ENCODE data around the gene CDK5RAP3. TPM values are rescaled to one million over a fixed set of nuclear protein-coding genes. Genes with fewer than 3 reads are reported as not detected.

The CDK5RAP3 gene
- total RNA-seq, 1 donor from 2014 or later, result 190 TPM

GRCh38 chr17:47952171-47953021 lies 18.5 kb upstream of the CDK5RAP3 start:
- intact Hi-C loops (cut with micrococcal nuclease), result no loop called here
- no peak overlapping the region for H3K27ac Mint-ChIP-seq
- H3K9me3 Mint-ChIP-seq, result no peaks in the 10 kb centered on the region
- peaks cover 17% of the 10 kb centered on the region for H3K4me1 Mint-ChIP-seq (ENCODE audit: low read depth)
- H3K27me3 Mint-ChIP-seq (ENCODE audit: insufficient read depth), result no peaks in the 10 kb centered on the region
- DNase-seq (ENCODE audit: low spot score), result no peak
- H3K36me3 Mint-ChIP-seq (ENCODE audit: low read depth), result peaks cover 13% of the 10 kb centered on the region
- no peak overlapping the region for H3K4me3 Mint-ChIP-seq

GRCh38 chr17:47953909-47954308 lies 17.0 kb upstream of the CDK5RAP3 start:
- intact Hi-C loops (cut with micrococcal nuclease), result no loop called here
- H3K27ac Mint-ChIP-seq, result no peak overlapping the region

GRCh38 chr17:47955497-47956461 lies 15.1 kb upstream of the CDK5RAP3 start:
- Mint-ChIP-seq H3K4me1 (ENCODE audit: low read depth) (no peaks in the 10 kb centered on the region), H3K27ac (no peak overlapping the region), H3K36me3 (ENCODE audit: low read depth) (no peaks in the 10 kb centered on the region), H3K27me3 (ENCODE audit: insufficient read depth) (no peaks in the 10 kb centered on the region), H3K4me3 (no peak overlapping the region), H3K9me3 (no peaks in the 10 kb centered on the region)
- intact Hi-C loops (cut with micrococcal nuclease), result no loop called here
- DNase-seq (ENCODE audit: low spot score), result no peak

More at GRCh38 chr17:47953909-47954308, 17.0 kb upstream of the CDK5RAP3 start:
- peaks cover 7% of the 10 kb centered on the region for H3K36me3 Mint-ChIP-seq (ENCODE audit: low read depth)
- no peak overlapping the region for H3K4me3 Mint-ChIP-seq
- no peaks in the 10 kb centered on the region for H3K27me3 Mint-ChIP-seq (ENCODE audit: insufficient read depth)
- peaks cover 13% of the 10 kb centered on the region for H3K4me1 Mint-ChIP-seq (ENCODE audit: low read depth)
- DNase-seq (ENCODE audit: low spot score), result no peak
- no peaks in the 10 kb centered on the region for H3K9me3 Mint-ChIP-seq

GRCh38 chr17:47956791-47957590 lies 13.9 kb upstream of the CDK5RAP3 start:
- intact Hi-C loops (cut with micrococcal nuclease), result no loop called here
- Mint-ChIP-seq H3K36me3 (ENCODE audit: low read depth) (no peaks in the 10 kb centered on the region), H3K4me1 (ENCODE audit: low read depth) (no peaks in the 10 kb centered on the region), H3K27me3 (ENCODE audit: insufficient read depth) (peaks cover 2% of the 10 kb centered on the region), H3K9me3 (no peaks in the 10 kb centered on the region), H3K4me3 (no peak overlapping the region), H3K27ac (no peak overlapping the region)
- no peak for DNase-seq (ENCODE audit: low spot score)

- no peak within 1 kb of the TSS for H3K27ac Mint-ChIP-seq
- peaks cover 2% of the 10 kb centered on the region for H3K27me3 Mint-ChIP-seq (ENCODE audit: insufficient read depth)
- H3K9me3 Mint-ChIP-seq, result no peaks in the 10 kb centered on the region
- intact Hi-C loops (cut with micrococcal nuclease), result no loop called here
- no peaks in the 10 kb centered on the region for H3K36me3 Mint-ChIP-seq (ENCODE audit: low read depth)
- DNase-seq (ENCODE audit: low spot score), result no peak
- no peaks in the 10 kb centered on the region for H3K4me1 Mint-ChIP-seq (ENCODE audit: low read depth)
- no peak within 1 kb of the TSS for H3K4me3 Mint-ChIP-seq
Measured at GRCh38 chr17:47957591-47958490, 13.1 kb upstream of the CDK5RAP3 start, which contains the start of gene PRR15L. PRR15L (minus strand) TSS chr17:47957883; CDS start chr17:47953234, 4,649 bp downstream.

- H3K36me3 Mint-ChIP-seq (ENCODE audit: low read depth), result no peaks in the 10 kb centered on the region
- intact Hi-C loops (cut with micrococcal nuclease), result no loop called here
- peaks cover 3% of the 10 kb centered on the region for H3K27me3 Mint-ChIP-seq (ENCODE audit: insufficient read depth)
- no peaks in the 10 kb centered on the region for H3K9me3 Mint-ChIP-seq
- no peak overlapping the region for H3K27ac Mint-ChIP-seq
- H3K4me3 Mint-ChIP-seq, result no peak overlapping the region
- no peak for DNase-seq (ENCODE audit: low spot score)
- H3K4me1 Mint-ChIP-seq (ENCODE audit: low read depth), result no peaks in the 10 kb centered on the region
Measured at GRCh38 chr17:47959825-47960655, 10.9 kb upstream of the CDK5RAP3 start.

GRCh38 chr17:47961406-47961805 lies 9.5 kb upstream of the CDK5RAP3 start:
- Mint-ChIP-seq H3K4me1 (ENCODE audit: low read depth) (no peaks in the 10 kb centered on the region), H3K36me3 (ENCODE audit: low read depth) (no peaks in the 10 kb centered on the region), H3K27ac (no peak overlapping the region), H3K9me3 (no peaks in the 10 kb centered on the region), H3K4me3 (no peak overlapping the region), H3K27me3 (ENCODE audit: insufficient read depth) (peaks cover 9% of the 10 kb centered on the region)
- no peak for DNase-seq (ENCODE audit: low spot score)
- intact Hi-C loops (cut with micrococcal nuclease), result no loop called here

- H3K36me3 Mint-ChIP-seq (ENCODE audit: low read depth), result no peaks in the 10 kb centered on the region
- H3K27me3 Mint-ChIP-seq (ENCODE audit: insufficient read depth), result peaks cover 9% of the 10 kb centered on the region
- DNase-seq (ENCODE audit: low spot score), result no peak
- H3K9me3 Mint-ChIP-seq, result no peaks in the 10 kb centered on the region
- H3K4me3 Mint-ChIP-seq, result no peak overlapping the region
- H3K27ac Mint-ChIP-seq, result no peak overlapping the region
- intact Hi-C loops (cut with micrococcal nuclease), result no loop called here
- H3K4me1 Mint-ChIP-seq (ENCODE audit: low read depth), result no peaks in the 10 kb centered on the region
Measured at GRCh38 chr17:47962901-47963300, 8.0 kb upstream of the CDK5RAP3 start.

GRCh38 chr17:47964856-47965255 lies 6.1 kb upstream of the CDK5RAP3 start:
- H3K4me3 Mint-ChIP-seq, result no peak overlapping the region
- no peak for DNase-seq (ENCODE audit: low spot score)
- no peak overlapping the region for H3K27ac Mint-ChIP-seq
- peaks cover 3% of the 10 kb centered on the region for H3K4me1 Mint-ChIP-seq (ENCODE audit: low read depth)
- peaks cover 9% of the 10 kb centered on the region for H3K27me3 Mint-ChIP-seq (ENCODE audit: insufficient read depth)
- H3K9me3 Mint-ChIP-seq, result no peaks in the 10 kb centered on the region
- intact Hi-C loops (cut with micrococcal nuclease), result no loop called here
- H3K36me3 Mint-ChIP-seq (ENCODE audit: low read depth), result no peaks in the 10 kb centered on the region

- H3K27me3 Mint-ChIP-seq (ENCODE audit: insufficient read depth), result peaks cover 7% of the 10 kb centered on the region
- H3K27ac Mint-ChIP-seq, result no peak overlapping the region
- intact Hi-C loops (cut with micrococcal nuclease), result no loop called here
- H3K4me1 Mint-ChIP-seq (ENCODE audit: low read depth), result peaks cover 11% of the 10 kb centered on the region
- no peaks in the 10 kb centered on the region for H3K9me3 Mint-ChIP-seq
- no peaks in the 10 kb centered on the region for H3K36me3 Mint-ChIP-seq (ENCODE audit: low read depth)
- no peak for DNase-seq (ENCODE audit: low spot score)
- no peak overlapping the region for H3K4me3 Mint-ChIP-seq
Measured at GRCh38 chr17:47966079-47966519, 4.8 kb upstream of the CDK5RAP3 start.

GRCh38 chr17:47967607-47968252 lies 3.2 kb upstream of the CDK5RAP3 start:
- H3K4me1 Mint-ChIP-seq (ENCODE audit: low read depth), result peaks cover 20% of the 10 kb centered on the region
- H3K27me3 Mint-ChIP-seq (ENCODE audit: insufficient read depth), result peaks cover 7% of the 10 kb centered on the region
- no peaks in the 10 kb centered on the region for H3K36me3 Mint-ChIP-seq (ENCODE audit: low read depth)
- H3K4me3 Mint-ChIP-seq, result no peak overlapping the region
- no peak overlapping the region for H3K27ac Mint-ChIP-seq
- intact Hi-C loops (cut with micrococcal nuclease), result no loop called here
- DNase-seq (ENCODE audit: low spot score), result no peak
- no peaks in the 10 kb centered on the region for H3K9me3 Mint-ChIP-seq

Data from activated T-helper 1 cell treated with anti-CD3 and anti-CD28 coated beads, Interleukin-12 subunit alpha, Interleukin-12 subunit beta, Interleukin-2, Interleukin-4 antibody, amounts not matched to agents 30 ng/mL and 10 ng/mL and 1 ng/mL, durations not matched to agents 14 hours and 24 hours and 36 hours (primary cell).